A549 treated with AZD9567 at 1 μM for 4 hours (cell line): ENCODE data around the gene OR1G1. TPM values are rescaled to one million over a fixed set of nuclear protein-coding genes. Genes with fewer than 3 reads are reported as not detected.

Experiments
- total RNA-seq: library from RNA; stranded (reverse); fragments of 200-300 nt; extraction: Qiagen RNA extraction; gene quantifications from 5 replicates; pipeline ENCODE4 v1.2.3, GENCODE V29; 2022; ENCODE audit not compliant: insufficient read depth

OR1G1 gene
- not detected in 5 replicates for total RNA-seq

DNA sequence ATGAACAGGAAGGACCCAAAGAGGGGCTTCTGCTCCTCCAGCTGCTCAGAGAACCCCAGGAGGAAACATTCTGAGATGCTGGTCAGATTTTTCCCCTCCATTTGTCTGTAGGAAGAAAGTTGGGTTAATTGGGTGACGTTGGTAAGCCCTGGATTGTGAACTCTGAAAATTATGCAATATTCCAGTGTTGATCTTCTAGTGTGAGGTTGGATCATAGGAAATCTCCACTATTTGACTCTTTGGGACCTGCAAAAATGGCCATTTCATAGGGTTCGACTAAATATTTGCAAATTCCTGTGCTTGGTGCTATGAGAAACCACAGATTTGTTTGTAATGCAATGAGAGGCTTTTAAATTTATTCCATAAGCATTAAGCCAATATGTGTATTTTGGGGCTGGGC, at the start of gene OR1G1:
Gene OR1G1 (minus strand): TSS at position 101 of the 400 bp plus-strand sequence. CDS start 0 bp downstream, at position 101.

GRCh38 chr17:3104322-3104721, 23.0 kb downstream of the OR1G1 start, which contains the start of gene OR1D2:
Gene OR1D2, minus strand, starts transcription at chr17:3104422. Its CDS starts 11,426 bp downstream, at chr17:3092996.

Other genes with a start within 250 kb of the OR1G1 start
- gene OR1D5, start 63.9 kb downstream of the OR1G1 start, total RNA-seq, result not detected in 5 replicates
- not detected in 5 replicates for gene OR1D2, start 23.1 kb downstream of the OR1G1 start, total RNA-seq
- gene OR1A2, start 70.0 kb upstream of the OR1G1 start, total RNA-seq, result not detected in 5 replicates
- gene OR1A1, start 80.1 kb upstream of the OR1G1 start, total RNA-seq, result not detected in 5 replicates
- not detected in 5 replicates for gene OR3A1, start 170.8 kb upstream of the OR1G1 start, total RNA-seq